GM19099 (cell line): ENCODE results near the gene TMEM253.

Experiments
- POLR2A ChIP-seq: IDR thresholded peaks from 3 replicates; pipeline ENCODE4 v1.6.1; 2011; ENCODE audit warnings: low read depth; ENCODE audit not compliant: insufficient read length; ENCODE audit errors: extremely low read depth

The TMEM253 gene

GRCh38 chr14:21136024-21136423, 35.2 kb downstream of the TMEM253 start:
- no peak for TF ChIP-seq POLR2A

- TF ChIP-seq POLR2A = no peak
Measured at GRCh38 chr14:21142357-21142756, 41.5 kb downstream of the TMEM253 start.

GRCh38 chr14:21145437-21145836, 44.6 kb downstream of the TMEM253 start:
- TF ChIP-seq POLR2A = no peak

GRCh38 chr14:21149641-21150367, 48.9 kb downstream of the TMEM253 start:
- no peak for TF ChIP-seq POLR2A
